Upper lobe of left lung (tissue), 6 donors: ENCODE data around the gene PPM1H. TPM values are rescaled to one million over a fixed set of nuclear protein-coding genes. Genes with fewer than 3 reads are reported as not detected.

Source experiments
- ATAC-seq, 2 donors: fragments of 200-7000 bp; cut with Tn5 transposase; one replicate each; pipeline ENCODE4 v1.9.1; 2022; ENCODE audit warnings: mild to moderate bottlenecking in 2 of 2, moderate library complexity in 2 of 2; ENCODE audit not compliant: low FRiP score in 2 of 2
- DNase-seq, 2 donors: peaks; one replicate each; pipeline ENCODE4 v3.0.0-alpha.2; 2019 to 2020
- H3K27ac ChIP-seq, 4 donors: fragments of 200-600 bp; sonication (generic); one replicate each; pipeline ENCODE4 v1.5.1; 2016 to 2019
- H3K27me3 ChIP-seq, 4 donors: fragments of 200-600 bp; sonication (generic); one replicate each; pipeline ENCODE4 v1.5.1; 2017 to 2019
- H3K36me3 ChIP-seq, 4 donors: fragments of 200-600 bp; sonication (generic); one replicate each; pipeline ENCODE4 v1.5.1; 2016 to 2019
- H3K4me1 ChIP-seq, 4 donors: fragments of 200-600 bp; sonication (generic); one replicate each; pipeline ENCODE4 v1.5.1; 2018 to 2019
- H3K4me3 ChIP-seq, 4 donors: fragments of 200-600 bp; sonication (generic); one replicate each; pipeline ENCODE4 v1.5.1; 2017 to 2019; ENCODE audit warnings: mild to moderate bottlenecking in 2 of 4, moderate library complexity in 1 of 4
- H3K9me3 ChIP-seq, 4 donors: fragments of 200-600 bp; sonication (generic); one replicate each; pipeline ENCODE4 v1.5.1; 2018 to 2019
- EP300 ChIP-seq, 4 donors: sonication (generic); formaldehyde crosslinking; IDR thresholded peaks; one replicate each; pipeline ENCODE4 v1.5.1; 2017; ENCODE audit warnings: antibody characterized with exemption in 4 of 4, control low read depth in 2 of 4
- POLR2A ChIP-seq, 4 donors: fragments of 450-650 bp; IDR thresholded peaks; one replicate each; pipeline ENCODE4 v1.5.1; 2016 to 2017; ENCODE audit warnings: antibody characterized with exemption in 4 of 4, mild to moderate bottlenecking in 2 of 4
- POLR2AphosphoS5 ChIP-seq, 2 donors: sonication (generic); formaldehyde crosslinking; IDR thresholded peaks; one replicate each; pipeline ENCODE4 v1.5.1; 2017; ENCODE audit warnings: antibody characterized with exemption in 2 of 2
- WGBS, 2 donors: methylation state at CpG; one replicate each; pipeline ENCODE4 v1.1.5; 2017 to 2018; 5-methylcytosine and 5-hydroxymethylcytosine counted together
- total RNA-seq, 6 donors: library from RNA; depleted of rRNA in 4 of 6; stranded (reverse); fragments of >200 nt in 4 of 6; gene quantifications; one replicate each; pipeline versions ENCODE4 v1.1.0 to v1.2.1, GENCODE V29; 2016 to 2021
- TF ChIP-seq, protein P1 (sequence below), 6 experiments: fragments of 450-650 bp in 4 of 6; fragments of 200-600 bp in 2 of 6; sonication (generic) in 2 of 6; IDR thresholded peaks; one replicate each; pipeline ENCODE4 v1.5.1; 2016 to 2019; ENCODE audit warnings: antibody characterized with exemption in 6 of 6
- donor health status: DM: no; HTN: no; CAD: no; lungs with moderate emphysema.
- donor health status: DM: no; HTN: yes; CAD: no; lungs with severe emphysema.

PPM1H gene
- total RNA-seq, 6 donors from 2014 or later: 4.2 to 14.2 (median 8.4) TPM

DNA sequence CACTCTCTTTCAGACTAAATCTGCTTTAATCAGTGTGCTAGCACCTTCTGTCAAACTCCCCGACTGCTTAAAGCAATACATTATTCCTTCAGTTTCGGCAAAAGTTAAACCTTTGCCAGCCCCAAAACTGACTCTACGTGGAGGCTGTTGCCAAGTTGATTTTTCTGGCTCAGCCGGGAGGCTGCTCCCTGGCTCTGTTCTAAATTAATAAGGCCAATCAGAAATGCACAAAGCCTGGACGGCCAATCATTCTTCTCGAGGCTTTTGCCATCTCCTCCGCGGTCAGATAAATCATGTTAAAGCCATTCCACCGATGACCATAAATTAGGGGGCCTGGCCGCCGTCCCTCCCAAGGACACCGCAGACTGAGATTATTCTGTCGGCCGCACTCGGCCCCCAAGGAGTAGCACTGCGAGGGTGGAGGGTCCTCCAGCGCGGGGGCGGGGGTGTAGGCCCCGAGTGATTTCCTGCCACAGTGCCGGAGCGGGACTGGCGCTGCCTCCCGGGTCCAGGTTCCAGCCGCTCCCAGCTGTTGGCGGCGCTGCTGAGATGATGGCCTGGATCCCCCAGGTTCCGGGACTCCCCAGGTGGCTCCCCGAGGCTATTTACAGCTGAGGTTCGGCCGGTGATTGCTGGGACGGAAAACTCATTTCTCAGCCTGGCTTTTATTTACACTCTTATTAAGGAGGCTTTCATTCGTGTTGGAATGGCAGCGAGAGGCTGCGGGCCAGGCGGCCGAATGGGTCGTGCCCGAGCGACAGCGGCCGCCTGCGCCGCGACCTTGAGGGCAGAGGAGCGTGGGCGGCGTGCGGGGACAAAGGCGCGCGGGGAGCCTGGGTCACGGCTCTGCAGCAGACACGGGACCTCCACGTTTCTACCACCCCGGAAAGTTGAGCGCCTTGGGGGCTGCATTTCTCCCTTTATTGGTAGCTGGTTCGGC lies 303.2 kb downstream of the PPM1H start:
- TF ChIP-seq, protein P1, sequence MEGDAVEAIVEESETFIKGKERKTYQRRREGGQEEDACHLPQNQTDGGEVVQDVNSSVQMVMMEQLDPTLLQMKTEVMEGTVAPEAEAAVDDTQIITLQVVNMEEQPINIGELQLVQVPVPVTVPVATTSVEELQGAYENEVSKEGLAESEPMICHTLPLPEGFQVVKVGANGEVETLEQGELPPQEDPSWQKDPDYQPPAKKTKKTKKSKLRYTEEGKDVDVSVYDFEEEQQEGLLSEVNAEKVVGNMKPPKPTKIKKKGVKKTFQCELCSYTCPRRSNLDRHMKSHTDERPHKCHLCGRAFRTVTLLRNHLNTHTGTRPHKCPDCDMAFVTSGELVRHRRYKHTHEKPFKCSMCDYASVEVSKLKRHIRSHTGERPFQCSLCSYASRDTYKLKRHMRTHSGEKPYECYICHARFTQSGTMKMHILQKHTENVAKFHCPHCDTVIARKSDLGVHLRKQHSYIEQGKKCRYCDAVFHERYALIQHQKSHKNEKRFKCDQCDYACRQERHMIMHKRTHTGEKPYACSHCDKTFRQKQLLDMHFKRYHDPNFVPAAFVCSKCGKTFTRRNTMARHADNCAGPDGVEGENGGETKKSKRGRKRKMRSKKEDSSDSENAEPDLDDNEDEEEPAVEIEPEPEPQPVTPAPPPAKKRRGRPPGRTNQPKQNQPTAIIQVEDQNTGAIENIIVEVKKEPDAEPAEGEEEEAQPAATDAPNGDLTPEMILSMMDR (IDR thresholded peaks at IDR 0.05): peak in 4 of 6 experiments; percentile 20 to 41 (median 32)
- TF ChIP-seq EP300 (IDR thresholded peaks at IDR 0.05): no peak
- 5 to 8% methylated on average over 10 to 54 of the region's 58 CpGs for WGBS, 2 donors
- H3K27ac ChIP-seq: peak overlapping the region in 3 of 4 donors; percentile 53 to 77 (median 70)
- DNase-seq: peak; percentile 78 to 88
- H3K27me3 ChIP-seq: no peaks in the 10 kb centered on the region
- peak overlapping the region; percentile 40 to 65 (median 56) for H3K4me3 ChIP-seq
- ATAC-seq: peak; percentile 64 to 82
- no peaks in the 10 kb centered on the region for H3K36me3 ChIP-seq
- peaks cover 7 to 17% (median 15%) of the 10 kb centered on the region in 4 donors for H3K4me1 ChIP-seq
- no peaks in the 10 kb centered on the region for H3K9me3 ChIP-seq

- whole genome bisulfite sequencing, 2 donors: 93 to 94% methylated on average over 5 of the region's 5 CpGs
- peaks cover 10 to 17% (median 15%) of the 10 kb centered on the region in 4 donors for H3K4me1 ChIP-seq
- no peak overlapping the region for H3K4me3 ChIP-seq
- no peak for TF ChIP-seq POLR2A (IDR thresholded peaks at IDR 0.05)
- no peak for TF ChIP-seq EP300 (IDR thresholded peaks at IDR 0.05)
- TF ChIP-seq, protein P1 (IDR thresholded peaks at IDR 0.05): no peak
- TF ChIP-seq POLR2AphosphoS5 (IDR thresholded peaks at IDR 0.05): no peak
- no peak overlapping the region for H3K27ac ChIP-seq
- no peaks in the 10 kb centered on the region for H3K36me3 ChIP-seq
- DNase-seq: no peak
- no peak for ATAC-seq
- no peaks in the 10 kb centered on the region for H3K9me3 ChIP-seq
- H3K27me3 ChIP-seq: no peaks in the 10 kb centered on the region
These were observed 304.8 kb downstream of the PPM1H start for GRCh38 chr12:62629971-62630739.

- no peaks in the 10 kb centered on the region for H3K27me3 ChIP-seq
- WGBS, 2 donors: 83 to 86% methylated on average over 4 of the region's 4 CpGs
- H3K36me3 ChIP-seq: no peaks in the 10 kb centered on the region
- no peaks in the 10 kb centered on the region for H3K9me3 ChIP-seq
- no peak overlapping the region for H3K27ac ChIP-seq
- no peak overlapping the region for H3K4me3 ChIP-seq
- H3K4me1 ChIP-seq: peaks cover 11 to 17% (median 15%) of the 10 kb centered on the region in 4 donors
- DNase-seq (no peak), ATAC-seq (no peak)
- TF ChIP-seq, protein P1 (IDR thresholded peaks at IDR 0.05): no peak
- no peak for TF ChIP-seq POLR2A (IDR thresholded peaks at IDR 0.05)
- TF ChIP-seq EP300 (IDR thresholded peaks at IDR 0.05): no peak
- no peak for TF ChIP-seq POLR2AphosphoS5 (IDR thresholded peaks at IDR 0.05)
These were observed 305.5 kb downstream of the PPM1H start for GRCh38 chr12:62629413-62629812.

- Histone ChIP-seq H3K9me3 (no peaks in the 10 kb centered on the region), H3K4me1 (peaks cover 4 to 11% (median 8%) of the 10 kb centered on the region in 4 donors), H3K4me3 (no peak overlapping the region), H3K27me3 (no peaks in the 10 kb centered on the region), H3K36me3 (no peaks in the 10 kb centered on the region), H3K27ac (no peak overlapping the region)
- ATAC-seq (no peak), DNase-seq (no peak)
- WGBS, 2 donors: 74 to 91% methylated on average over 2 of the region's 2 CpGs
- TF ChIP-seq, protein P1 (IDR thresholded peaks at IDR 0.05): no peak
- TF ChIP-seq EP300 (IDR thresholded peaks at IDR 0.05): no peak
- TF ChIP-seq POLR2A (IDR thresholded peaks at IDR 0.05): no peak
- no peak for TF ChIP-seq POLR2AphosphoS5 (IDR thresholded peaks at IDR 0.05)
These were observed 307.8 kb downstream of the PPM1H start for GRCh38 chr12:62627181-62627580.
